Fibroblast of mammary gland (primary cell): ENCODE data around the gene SMAGP.

ENCODE experiments used
- DNase-seq: peaks from one replicate; pipeline ENCODE4 v3.0.0-alpha.2; 2010; ENCODE audit warnings: low read depth
- H3K4me3 ChIP-seq: 2 replicates; pipeline ENCODE4 v1.5.1; 2011; ENCODE audit warnings: low read depth, mild to moderate bottlenecking, low read length, moderate library complexity; ENCODE audit not compliant: control insufficient read depth
- CTCF ChIP-seq: conservative IDR thresholded peaks from 2 replicates; pipeline ENCODE4 v1.5.1; 2011; ENCODE audit warnings: low read depth, low read length, inconsistent platforms; ENCODE audit not compliant: control insufficient read depth, insufficient read depth

Gene SMAGP

GRCh38 chr12:51254536-51254935, 15.7 kb downstream of the SMAGP start:
- DNase-seq = no peak
- no peak for TF ChIP-seq CTCF
- no peak overlapping the region for H3K4me3 ChIP-seq

- TF ChIP-seq CTCF = no peak
- no peak overlapping the region for H3K4me3 ChIP-seq
These were observed 16.9 kb downstream of the SMAGP start for GRCh38 chr12:51253276-51253675.

GRCh38 chr12:51247523-51248206, 22.6 kb downstream of the SMAGP start:
- DNase-seq = no peak
- no peak overlapping the region for H3K4me3 ChIP-seq
- no peak for TF ChIP-seq CTCF

More at GRCh38 chr12:51253276-51253675, 16.9 kb downstream of the SMAGP start:
- no peak for DNase-seq

- peak; percentile 60 for DNase-seq
- H3K4me3 ChIP-seq = no peak overlapping the region
- peak; percentile 3 for TF ChIP-seq CTCF
These were observed 23.9 kb downstream of the SMAGP start for GRCh38 chr12:51246254-51246853.

GRCh38 chr12:51245476-51246253, 24.6 kb downstream of the SMAGP start:
- no peak for DNase-seq
- no peak overlapping the region for H3K4me3 ChIP-seq
- TF ChIP-seq CTCF = no peak

- no peak overlapping the region for H3K4me3 ChIP-seq
- peak; percentile 36 for DNase-seq
These were observed 25.9 kb downstream of the SMAGP start for GRCh38 chr12:51244269-51244668.

More at GRCh38 chr12:51244269-51244668, 25.9 kb downstream of the SMAGP start:
- TF ChIP-seq CTCF = no peak
